Keratinocyte (primary cell): ENCODE data around the gene CACNG4.

ENCODE experiments used
- EZH2 ChIP-seq: IDR thresholded peaks from one replicate; pipeline ENCODE4 v1.6.1; 2012; ENCODE audit warnings: inconsistent platforms, mild to moderate bottlenecking, low read length, moderate library complexity
- TF ChIP-seq, protein P1 (sequence below), 3 experiments: IDR thresholded peaks in 1 of 3; conservative IDR thresholded peaks in 1 of 3; optimal IDR thresholded peaks in 1 of 3; 2 replicates in 2 of 3; 3 replicates in 1 of 3; pipeline versions ENCODE3 to v1.5.1; 2011; ENCODE audit warnings: low read length in 3 of 3, mild to moderate bottlenecking in 3 of 3, moderate library complexity in 2 of 3, control low read depth in 1 of 3, inconsistent platforms in 1 of 3; ENCODE audit not compliant: insufficient read depth in 2 of 3; ENCODE audit errors: extremely low read depth in 1 of 3

DNA sequence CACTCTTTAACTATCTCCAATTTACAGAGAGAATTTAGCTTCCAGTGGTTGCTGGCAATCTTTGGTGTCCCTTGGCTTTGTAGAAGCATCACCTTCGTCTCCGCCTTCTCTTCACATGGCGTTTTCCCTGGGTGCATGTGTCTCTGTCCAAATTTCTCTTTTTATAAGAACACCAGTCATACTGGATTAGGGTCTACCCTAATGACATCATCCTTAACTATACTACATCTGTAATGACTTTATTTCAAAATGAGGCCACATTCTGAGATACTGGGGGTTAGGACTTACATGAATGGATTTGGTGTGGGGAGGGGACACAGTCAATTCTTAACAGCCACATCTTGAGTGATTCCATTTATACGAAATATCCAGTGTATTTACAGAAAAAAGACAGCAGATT, 22.2 kb downstream of the CACNG4 start:
- TF ChIP-seq, protein P1, sequence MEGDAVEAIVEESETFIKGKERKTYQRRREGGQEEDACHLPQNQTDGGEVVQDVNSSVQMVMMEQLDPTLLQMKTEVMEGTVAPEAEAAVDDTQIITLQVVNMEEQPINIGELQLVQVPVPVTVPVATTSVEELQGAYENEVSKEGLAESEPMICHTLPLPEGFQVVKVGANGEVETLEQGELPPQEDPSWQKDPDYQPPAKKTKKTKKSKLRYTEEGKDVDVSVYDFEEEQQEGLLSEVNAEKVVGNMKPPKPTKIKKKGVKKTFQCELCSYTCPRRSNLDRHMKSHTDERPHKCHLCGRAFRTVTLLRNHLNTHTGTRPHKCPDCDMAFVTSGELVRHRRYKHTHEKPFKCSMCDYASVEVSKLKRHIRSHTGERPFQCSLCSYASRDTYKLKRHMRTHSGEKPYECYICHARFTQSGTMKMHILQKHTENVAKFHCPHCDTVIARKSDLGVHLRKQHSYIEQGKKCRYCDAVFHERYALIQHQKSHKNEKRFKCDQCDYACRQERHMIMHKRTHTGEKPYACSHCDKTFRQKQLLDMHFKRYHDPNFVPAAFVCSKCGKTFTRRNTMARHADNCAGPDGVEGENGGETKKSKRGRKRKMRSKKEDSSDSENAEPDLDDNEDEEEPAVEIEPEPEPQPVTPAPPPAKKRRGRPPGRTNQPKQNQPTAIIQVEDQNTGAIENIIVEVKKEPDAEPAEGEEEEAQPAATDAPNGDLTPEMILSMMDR (optimal IDR thresholded peaks at IDR 0.05 in 1 of 3, IDR thresholded peaks at IDR 0.05 in 1 of 3, conservative IDR thresholded peaks at IDR 0.05 in 1 of 3; ENCODE audit: extremely low read depth in 1 of 3, insufficient read depth in 2 of 3, low read length in 3 of 3) = no peak
- no peak for TF ChIP-seq EZH2
